SIG-M5 (cell line): ENCODE data around the gene CD38.
"Not testable (repeated sequence)": the region's sequence is repeated elsewhere in the genome, so short reads cannot be mapped to it uniquely, and the experiment has no call there.

Experiments used
- DNase-seq: peaks from one replicate; lab custom pipeline; 2025; lab: John Stamatoyannopoulos, UW

CD38 gene

GRCh38 chr4:15762460-15762859, 15.7 kb upstream of the CD38 start:
- DNase-seq = not testable (repeated sequence)

GRCh38 chr4:15765391-15765790, 12.7 kb upstream of the CD38 start:
- no peak for DNase-seq

GRCh38 chr4:15765910-15766697, 12.0 kb upstream of the CD38 start:
- no peak for DNase-seq

GRCh38 chr4:15766821-15767220, 11.3 kb upstream of the CD38 start:
- no peak for DNase-seq

- no peak for DNase-seq
These were observed 8.9 kb upstream of the CD38 start for GRCh38 chr4:15769202-15769601.

GRCh38 chr4:15771216-15772058, 6.7 kb upstream of the CD38 start:
- DNase-seq = no peak

GRCh38 chr4:15774020-15774420, 4.1 kb upstream of the CD38 start:
- no peak for DNase-seq

- DNase-seq = no peak
These were observed 1.1 kb upstream of the CD38 start for GRCh38 chr4:15776871-15777648.

GRCh38 chr4:15777697-15778288, 335 bp upstream of the CD38 start:
- DNase-seq = peak; percentile 1

- DNase-seq = no peak
These were observed 1.2 kb downstream of the CD38 start for GRCh38 chr4:15779306-15779705.

- DNase-seq = no peak
These were observed 1.7 kb downstream of the CD38 start for GRCh38 chr4:15779809-15780208.

- DNase-seq = no peak
These were observed 3.4 kb downstream of the CD38 start for GRCh38 chr4:15781427-15782095.

- no peak for DNase-seq
These were observed 5.5 kb downstream of the CD38 start for GRCh38 chr4:15783676-15784075.

GRCh38 chr4:15784959-15785634, 7.0 kb downstream of the CD38 start:
- DNase-seq = no peak

GRCh38 chr4:15786743-15787142, 8.6 kb downstream of the CD38 start:
- no peak for DNase-seq

GRCh38 chr4:15792974-15793373, 14.8 kb downstream of the CD38 start:
- DNase-seq = no peak

GRCh38 chr4:15793506-15794363, 15.6 kb downstream of the CD38 start:
- no peak for DNase-seq

GRCh38 chr4:15794426-15794825, 16.3 kb downstream of the CD38 start:
- DNase-seq = no peak

GRCh38 chr4:15794905-15795304, 16.8 kb downstream of the CD38 start:
- DNase-seq = no peak

- DNase-seq = no peak
These were observed 19.2 kb downstream of the CD38 start for GRCh38 chr4:15797320-15797719.
